AG20443 (cell line): ENCODE measurements around the gene UPP2.

Experiments
- DNase-seq: peaks from one replicate; pipeline ENCODE4 v3.0.0; 2012; ENCODE audit warnings: low spot score, mixed read lengths

UPP2 gene

GRCh38 chr2:158112992-158113391 is 11.3 kb downstream of the UPP2 start:
- DNase-seq: no peak

- no peak for DNase-seq
Measured at GRCh38 chr2:158113741-158114295, 12.1 kb downstream of the UPP2 start.

GRCh38 chr2:158114516-158114915 is 12.8 kb downstream of the UPP2 start:
- no peak for DNase-seq

GRCh38 chr2:158115202-158115767 is 13.6 kb downstream of the UPP2 start:
- DNase-seq: no peak

DNA sequence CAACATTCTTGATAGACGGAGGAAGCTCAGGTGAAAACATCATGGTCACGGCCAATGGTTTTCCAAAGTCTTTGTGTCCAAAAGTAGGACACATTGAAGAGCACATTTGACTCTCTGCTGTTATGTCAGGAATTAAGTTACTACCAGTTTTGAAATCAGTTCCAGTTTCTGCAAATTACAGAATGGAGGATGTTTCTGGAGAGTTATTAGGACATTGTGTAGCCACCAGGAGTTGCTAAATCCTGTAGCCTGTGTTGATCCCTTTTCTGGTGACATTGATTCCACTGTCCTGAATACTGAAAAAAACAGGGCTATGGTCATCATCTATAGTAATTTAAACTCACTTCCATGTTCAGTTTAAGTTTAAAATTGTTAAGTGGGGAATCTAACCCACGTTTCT is 15.3 kb downstream of the UPP2 start:
- no peak for DNase-seq

- no peak for DNase-seq
Measured at GRCh38 chr2:158120102-158120501, 18.4 kb downstream of the UPP2 start.

- no peak for DNase-seq
Measured at GRCh38 chr2:158120664-158121641, 19.3 kb downstream of the UPP2 start.

GRCh38 chr2:158124896-158125295 is 23.2 kb downstream of the UPP2 start:
- no peak for DNase-seq

DNA sequence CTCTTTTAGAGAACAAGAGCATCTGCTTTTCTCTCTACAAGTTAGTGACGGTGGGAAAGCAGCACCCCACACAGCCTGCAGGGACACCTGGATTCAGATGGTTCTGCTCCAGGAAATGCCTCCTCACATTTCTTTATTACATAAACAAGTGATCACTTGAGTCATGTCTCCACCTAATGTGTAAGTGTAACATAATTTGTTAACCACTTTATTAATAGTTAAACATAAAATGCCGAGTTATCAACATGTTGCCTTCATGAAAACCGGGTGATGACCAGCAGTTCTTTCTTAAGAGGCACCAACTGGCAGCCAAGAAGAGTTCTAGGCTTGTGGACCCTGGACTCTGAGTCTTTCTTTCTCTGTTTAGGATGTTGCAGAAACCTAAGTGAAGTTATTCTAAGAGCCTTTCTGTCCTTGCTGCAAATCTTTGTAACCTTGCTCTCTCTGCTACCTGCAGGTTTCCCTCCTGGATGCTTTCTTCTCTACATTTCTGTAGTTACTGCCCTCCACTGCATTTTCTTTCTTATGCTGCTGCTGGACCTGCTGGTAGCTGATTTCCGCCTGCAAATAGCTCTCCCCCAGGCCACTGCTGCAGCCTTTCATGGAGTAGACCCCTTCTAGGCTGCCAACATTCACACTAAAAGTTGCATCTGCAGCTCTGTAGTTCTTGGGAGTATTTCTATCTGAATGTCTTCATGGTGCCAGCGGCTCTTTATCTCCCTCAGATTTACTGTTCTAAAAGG is 24.3 kb downstream of the UPP2 start:
- DNase-seq: no peak

GRCh38 chr2:158127380-158127804 is 25.7 kb downstream of the UPP2 start:
- DNase-seq: no peak

GRCh38 chr2:158128168-158128973 is 26.7 kb downstream of the UPP2 start:
- no peak for DNase-seq

- no peak for DNase-seq
Measured at GRCh38 chr2:158129037-158129436, 27.4 kb downstream of the UPP2 start.

DNA sequence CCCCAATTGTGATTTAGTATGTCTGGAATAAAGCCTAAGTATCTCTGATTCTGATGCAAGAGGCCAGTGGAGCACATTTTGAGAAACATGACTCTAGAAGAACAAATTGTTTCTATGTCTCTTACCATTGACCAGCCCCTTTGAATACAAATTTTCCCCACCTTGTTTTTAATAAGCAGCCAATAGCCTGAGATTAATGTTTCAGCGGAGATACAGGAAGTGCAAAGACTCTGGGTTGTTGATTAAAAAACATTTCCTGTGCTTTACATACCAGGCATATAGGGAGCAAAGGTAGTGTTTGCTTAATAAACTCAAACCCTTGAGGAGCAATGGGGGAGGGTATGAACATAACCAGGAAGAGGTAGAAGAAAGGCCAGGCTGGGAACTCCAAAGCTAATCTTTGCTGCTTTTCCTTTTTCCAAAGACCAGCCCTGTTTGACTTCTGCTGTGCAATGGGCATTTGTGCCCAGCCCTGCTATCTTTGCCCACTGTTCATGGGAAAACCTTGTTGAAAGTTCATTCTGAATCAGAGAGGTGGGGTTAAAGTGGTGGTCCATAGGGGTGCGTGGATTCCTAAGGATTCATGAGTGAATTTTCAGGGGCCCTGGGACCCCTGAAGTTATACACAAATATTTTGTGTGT is 29.3 kb downstream of the UPP2 start:
- DNase-seq: no peak

- no peak for DNase-seq
Measured at GRCh38 chr2:158131483-158131912, 29.8 kb downstream of the UPP2 start.

- DNase-seq: no peak
Measured at GRCh38 chr2:158131919-158132566, 30.4 kb downstream of the UPP2 start.

DNA sequence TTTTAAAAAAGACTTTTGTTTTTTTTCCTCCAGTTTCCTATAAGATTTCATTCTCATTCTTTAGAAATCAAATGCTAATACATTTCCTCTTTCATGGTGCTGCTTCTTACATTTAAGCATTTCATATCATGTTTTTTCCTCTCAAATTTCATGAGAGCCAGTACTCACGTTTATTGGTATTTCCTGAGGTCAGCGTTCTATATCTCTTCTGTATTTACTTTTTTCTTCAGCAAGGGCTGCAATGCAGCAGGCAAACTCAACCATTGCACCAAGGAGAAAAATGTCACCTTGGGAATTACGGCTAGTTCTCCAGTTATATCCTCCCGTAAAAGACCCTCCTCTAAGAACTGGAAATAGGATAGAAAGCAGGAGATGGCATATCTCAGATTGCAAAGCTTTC is 32.4 kb downstream of the UPP2 start:
- DNase-seq: no peak

DNA sequence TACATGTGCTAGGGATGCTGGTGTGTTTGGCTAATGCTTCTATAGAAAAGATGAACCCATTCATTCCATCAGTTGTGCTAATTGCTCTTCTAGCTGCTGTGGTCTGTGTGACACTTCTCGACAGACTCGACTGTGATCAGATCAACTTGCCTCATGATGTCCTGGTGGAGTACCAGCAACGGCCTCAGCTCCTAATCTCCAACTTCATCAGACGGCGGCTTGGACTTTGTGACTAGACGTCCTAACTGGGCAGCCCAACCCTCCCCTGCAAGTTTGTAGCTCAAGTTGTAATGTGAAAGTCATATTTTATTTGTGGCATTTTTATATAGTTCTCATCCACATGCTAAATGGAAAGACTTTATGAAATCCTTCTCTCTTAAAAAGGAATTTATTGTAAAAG is 33.0 kb downstream of the UPP2 start:
- DNase-seq: no peak

- no peak for DNase-seq
Measured at GRCh38 chr2:158135096-158135495, 33.4 kb downstream of the UPP2 start.

DNA sequence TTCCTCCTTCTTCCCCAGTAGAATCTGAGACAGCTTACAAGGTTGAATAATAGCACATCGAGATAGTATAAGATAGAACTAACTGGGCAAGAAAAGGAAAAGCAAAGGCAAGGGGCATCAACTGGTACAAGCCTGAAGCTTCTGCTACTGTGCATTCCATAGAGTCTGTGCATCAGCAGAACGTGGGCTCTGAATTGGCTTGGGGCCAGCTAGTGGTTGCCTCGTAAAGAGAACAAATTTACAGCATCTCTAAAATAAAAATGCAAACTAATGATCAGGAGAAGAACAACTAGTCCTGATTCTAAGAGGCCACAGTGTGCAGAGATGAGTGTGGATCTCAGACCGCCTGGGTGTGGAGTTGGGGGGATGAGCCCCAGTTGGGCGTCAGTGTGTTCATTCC is 36.6 kb downstream of the UPP2 start:
- DNase-seq: no peak

DNA sequence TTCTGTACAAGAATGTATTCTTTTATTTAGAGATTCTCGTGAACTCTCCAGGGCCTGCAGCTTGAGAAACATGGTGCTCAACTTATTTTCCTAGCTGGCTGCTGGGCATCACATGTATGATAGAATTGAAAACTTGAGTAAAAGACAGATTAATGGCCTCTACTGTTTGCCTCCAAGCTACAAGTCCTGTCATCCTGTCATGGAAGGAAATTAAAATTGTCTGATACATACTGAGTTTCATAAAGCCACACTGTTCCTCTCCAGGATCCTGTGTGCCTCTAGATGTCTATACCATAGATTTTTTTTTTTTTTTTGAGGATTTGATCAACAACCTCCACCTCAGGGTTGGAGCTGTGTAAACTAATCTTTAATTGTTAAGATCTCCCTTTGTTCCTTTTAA is 38.5 kb downstream of the UPP2 start:
- no peak for DNase-seq

DNA sequence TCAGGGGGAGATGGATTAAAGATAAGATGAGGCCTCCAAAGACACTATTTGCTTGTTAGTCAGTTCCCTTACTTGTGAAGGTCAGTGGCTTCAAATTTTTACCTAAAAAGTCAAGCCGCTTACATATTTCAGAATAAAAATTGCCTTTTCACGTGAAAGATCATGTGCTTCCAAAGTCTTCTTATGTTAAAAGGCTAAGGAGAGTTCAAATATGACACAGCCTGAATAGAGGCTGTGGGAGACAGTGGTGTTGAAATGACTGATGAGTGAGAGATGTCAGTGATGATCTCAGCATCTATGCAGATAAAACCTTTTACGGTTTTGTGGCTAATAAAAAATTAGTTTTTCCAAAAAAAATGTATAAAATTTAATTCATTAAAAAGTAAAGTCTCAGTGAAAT is 40.5 kb downstream of the UPP2 start:
- DNase-seq: no peak
